EL (cell line): ENCODE results near the gene GUCY1A2.
A peak's percentile ranks its signal among the peaks of the same experiment; 100 is the strongest.

Source experiments
- DNase-seq: peaks from one replicate; pipeline ENCODE4 v3.0.0-alpha.2; 2016

GUCY1A2 gene

GRCh38 chr11:106727256-106727655 is 291.0 kb downstream of the GUCY1A2 start:
- peak; percentile 3 for DNase-seq

DNA sequence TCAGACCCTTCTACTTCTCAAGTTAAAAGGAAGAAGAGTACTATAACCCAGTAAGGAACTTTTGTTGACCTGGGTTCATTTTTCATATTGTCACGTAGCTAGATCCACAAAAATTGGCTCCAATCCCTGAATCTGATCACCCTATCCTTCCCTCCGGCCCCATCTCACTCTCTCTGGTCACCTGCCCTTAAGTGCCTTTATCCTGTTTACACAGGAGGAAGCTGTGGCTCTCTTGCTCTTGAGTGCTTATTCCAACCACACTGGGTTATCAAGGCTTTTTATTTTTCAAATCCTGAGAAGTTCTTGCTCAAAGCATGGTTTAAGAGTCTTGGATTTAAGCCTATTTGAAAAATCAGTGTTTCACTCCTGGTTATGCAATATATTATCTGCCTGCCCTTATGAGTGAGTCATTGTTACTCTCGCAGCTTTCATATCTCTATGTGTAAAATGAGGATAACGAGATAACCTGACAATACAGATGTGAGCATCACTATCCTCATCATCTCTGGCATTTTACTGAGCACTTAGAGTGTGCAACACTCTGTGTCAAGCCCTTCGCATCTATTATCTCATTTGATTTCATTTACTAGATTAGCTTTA is 293.9 kb downstream of the GUCY1A2 start:
- DNase-seq = no peak

DNA sequence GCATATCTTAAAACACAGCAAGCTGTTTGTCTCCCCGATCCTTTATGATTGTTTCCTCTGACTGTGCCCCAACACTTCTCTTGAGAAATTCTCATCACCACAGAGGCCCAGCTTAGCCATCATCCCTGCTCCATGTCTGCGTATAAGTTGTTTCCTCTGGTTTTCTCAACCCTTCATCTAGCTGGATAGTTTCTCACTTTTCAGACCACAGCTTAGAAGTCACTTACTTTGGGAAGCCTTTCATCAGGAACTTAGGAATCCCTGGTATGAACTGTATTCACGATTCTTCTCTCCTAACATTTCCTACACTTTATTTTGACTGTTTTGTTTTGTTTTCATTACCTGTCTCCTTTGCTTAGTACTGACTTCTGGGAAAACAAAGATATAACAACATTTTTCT is 295.2 kb downstream of the GUCY1A2 start:
- DNase-seq = no peak

- DNase-seq = no peak
Observed at GRCh38 chr11:106717222-106717621, 301.1 kb downstream of the GUCY1A2 start.

- no peak for DNase-seq
Observed at GRCh38 chr11:106714199-106714598, 304.1 kb downstream of the GUCY1A2 start.

GRCh38 chr11:106708348-106708747 is 309.9 kb downstream of the GUCY1A2 start:
- DNase-seq = no peak

DNA sequence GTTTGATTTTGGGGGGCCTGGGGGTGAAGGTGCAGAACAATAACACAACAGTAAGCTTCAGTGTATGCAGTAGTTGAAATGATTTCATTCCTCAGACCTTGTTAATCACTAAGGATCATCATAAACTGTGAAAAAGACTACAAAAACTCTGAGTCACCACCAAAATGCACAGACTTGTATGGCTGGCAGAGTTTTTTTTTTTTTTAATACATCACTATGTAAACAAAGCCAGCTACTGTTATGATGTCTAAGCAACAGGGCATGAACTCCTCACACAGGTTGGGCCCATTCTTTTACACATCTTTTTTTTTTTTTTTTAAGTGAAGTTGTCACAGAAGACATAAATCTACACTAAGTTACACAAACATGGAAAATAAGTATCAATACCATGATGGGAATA is 311.9 kb downstream of the GUCY1A2 start:
- peak; percentile 52 for DNase-seq

GRCh38 chr11:106702805-106703204 is 315.5 kb downstream of the GUCY1A2 start:
- no peak for DNase-seq

- DNase-seq = peak; percentile 28
Observed at GRCh38 chr11:106697058-106697457, 321.2 kb downstream of the GUCY1A2 start.

DNA sequence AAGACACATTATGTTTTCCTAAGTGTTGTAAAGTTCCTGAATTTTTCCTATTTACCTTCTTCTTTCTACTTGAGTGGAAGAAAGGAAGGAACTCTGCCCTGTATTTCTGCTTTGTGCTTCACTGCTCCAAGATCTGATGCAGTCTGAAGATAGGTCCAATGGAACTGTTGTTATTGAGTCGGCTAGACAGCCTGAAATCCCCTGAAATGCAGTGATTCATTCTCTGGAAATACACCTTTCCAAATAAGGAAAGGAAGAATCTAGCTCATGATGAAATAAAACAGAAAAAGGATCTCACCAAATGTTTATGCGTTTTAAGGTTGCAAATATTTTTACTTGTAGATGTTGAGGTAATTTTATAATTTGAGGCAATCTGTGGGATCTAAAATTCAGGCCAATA is 322.8 kb downstream of the GUCY1A2 start:
- DNase-seq = peak; percentile 5

GRCh38 chr11:106694501-106694900 is 323.8 kb downstream of the GUCY1A2 start:
- no peak for DNase-seq

DNA sequence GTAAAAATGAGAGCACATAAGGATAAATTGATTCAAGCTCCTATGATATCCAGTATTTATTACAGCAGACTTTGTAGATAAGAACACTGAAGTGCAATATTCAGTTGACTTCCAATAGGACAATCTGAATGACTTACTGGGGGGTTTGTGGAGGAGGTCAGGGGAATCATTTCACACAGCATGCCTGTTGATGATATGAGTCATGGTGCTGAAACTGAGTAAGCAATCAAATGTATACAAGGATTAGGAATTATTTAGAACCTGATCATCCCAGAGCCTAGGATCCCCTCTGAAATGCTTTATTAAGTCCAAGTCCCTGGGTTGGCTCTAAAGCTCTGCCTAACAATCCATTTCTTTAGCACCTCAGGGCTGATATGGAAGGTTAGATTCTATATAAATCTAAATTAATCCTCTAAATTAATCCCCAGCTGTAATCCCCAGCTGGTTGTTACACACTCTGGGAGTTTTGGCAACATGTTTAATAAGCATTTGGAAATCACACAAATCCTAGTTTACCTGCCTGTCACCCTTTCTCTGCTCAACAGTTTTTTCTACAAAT is 326.4 kb downstream of the GUCY1A2 start:
- DNase-seq = peak; percentile 16

DNA sequence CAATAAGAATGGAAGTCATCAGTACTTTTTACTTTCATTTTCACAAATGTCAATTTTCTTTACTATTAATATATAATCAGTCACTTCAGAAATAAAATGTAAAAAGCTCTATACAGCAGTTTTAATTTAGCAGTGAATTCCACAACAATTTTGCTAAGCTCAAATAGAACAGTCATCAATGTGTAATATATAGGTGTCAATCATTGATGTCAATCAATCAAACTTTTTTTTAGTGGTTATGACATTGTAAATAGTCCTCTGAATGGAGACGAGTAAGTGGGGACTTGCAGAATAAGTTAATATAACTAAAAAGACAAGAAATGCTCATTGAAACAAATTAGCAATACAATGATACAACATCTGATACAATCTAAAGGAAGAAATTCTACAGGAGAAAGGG is 327.4 kb downstream of the GUCY1A2 start:
- no peak for DNase-seq

GRCh38 chr11:106684944-106685343 is 333.3 kb downstream of the GUCY1A2 start:
- no peak for DNase-seq

DNA sequence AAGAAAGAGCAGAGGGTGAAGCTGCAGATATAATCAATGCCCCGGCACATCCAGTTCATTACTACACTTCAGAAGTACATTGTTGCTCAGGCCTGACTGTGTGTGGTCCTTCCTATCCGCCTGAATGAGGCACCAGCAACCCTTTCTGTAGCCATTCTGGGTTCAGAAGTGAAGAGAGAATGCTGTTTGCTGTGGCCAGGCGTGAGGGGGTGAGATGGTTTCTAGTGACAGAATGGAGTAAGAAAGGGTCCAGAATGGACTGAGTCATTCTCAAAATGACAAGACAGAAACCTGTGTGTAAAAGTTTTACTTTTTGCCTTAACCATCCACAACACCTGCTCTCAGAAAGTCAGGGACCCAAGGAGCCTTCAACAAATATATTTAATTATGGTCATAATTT is 334.8 kb downstream of the GUCY1A2 start:
- no peak for DNase-seq

DNA sequence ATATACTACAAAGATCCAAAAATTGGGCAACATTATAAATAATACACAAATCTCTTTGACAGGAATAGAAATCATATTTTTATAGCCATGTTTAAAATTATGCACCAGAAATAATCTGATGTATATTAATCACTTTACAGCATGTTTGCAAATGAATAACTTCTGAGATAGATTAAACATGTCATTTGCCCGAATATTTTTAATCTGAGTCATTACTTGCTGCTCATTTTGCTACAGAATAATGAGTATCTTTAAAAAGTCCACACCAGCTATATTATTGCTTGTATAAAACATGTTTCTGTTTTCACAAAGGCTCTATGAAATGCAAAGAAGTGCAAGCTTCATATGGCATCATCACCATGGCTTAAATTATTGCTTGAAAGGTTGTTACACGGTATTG is 336.8 kb downstream of the GUCY1A2 start:
- peak; percentile 12 for DNase-seq

GRCh38 chr11:106679581-106679980 is 338.7 kb downstream of the GUCY1A2 start:
- no peak for DNase-seq

DNA sequence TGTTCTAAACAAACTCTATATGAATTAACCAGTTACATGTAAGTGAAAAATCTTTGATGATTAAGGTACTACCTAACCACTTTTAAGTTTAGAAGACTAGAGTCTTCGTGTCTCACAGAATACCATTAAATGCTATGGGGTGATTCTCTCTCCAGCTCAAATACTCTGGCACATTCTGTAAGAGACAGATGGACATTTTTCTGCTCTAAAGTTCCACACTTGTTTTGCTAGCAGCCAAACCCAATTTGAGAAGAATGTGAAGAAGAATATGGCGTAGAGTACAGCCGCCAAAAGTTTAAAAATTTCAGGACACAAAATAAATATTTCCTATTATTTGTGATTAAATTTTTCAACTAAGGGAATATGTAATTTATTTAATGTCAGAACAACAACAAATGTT is 339.1 kb downstream of the GUCY1A2 start:
- DNase-seq = no peak

GRCh38 chr11:106670069-106670468 is 348.2 kb downstream of the GUCY1A2 start:
- DNase-seq = no peak

- DNase-seq = peak; percentile 55
Observed at GRCh38 chr11:106668147-106668546, 350.1 kb downstream of the GUCY1A2 start.

DNA sequence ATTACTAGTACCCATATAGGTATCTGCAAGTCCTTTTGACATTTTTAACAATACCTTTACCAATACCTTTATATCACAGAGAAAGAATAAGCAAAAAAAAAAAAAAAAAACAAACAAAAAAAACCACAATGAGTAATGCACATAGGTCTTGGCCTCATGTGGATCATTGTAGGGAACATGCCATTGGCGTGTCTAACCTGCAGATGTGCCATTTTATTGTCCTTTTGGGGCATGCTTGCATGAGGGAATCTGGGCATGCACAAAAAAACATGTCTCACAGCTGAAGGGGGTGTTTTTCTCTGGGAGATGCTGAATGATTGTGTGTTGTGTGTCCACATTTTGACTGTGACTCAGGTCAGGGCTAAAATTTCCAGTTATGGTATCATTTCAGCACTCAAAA is 361.6 kb downstream of the GUCY1A2 start:
- DNase-seq = peak; percentile 4

DNA sequence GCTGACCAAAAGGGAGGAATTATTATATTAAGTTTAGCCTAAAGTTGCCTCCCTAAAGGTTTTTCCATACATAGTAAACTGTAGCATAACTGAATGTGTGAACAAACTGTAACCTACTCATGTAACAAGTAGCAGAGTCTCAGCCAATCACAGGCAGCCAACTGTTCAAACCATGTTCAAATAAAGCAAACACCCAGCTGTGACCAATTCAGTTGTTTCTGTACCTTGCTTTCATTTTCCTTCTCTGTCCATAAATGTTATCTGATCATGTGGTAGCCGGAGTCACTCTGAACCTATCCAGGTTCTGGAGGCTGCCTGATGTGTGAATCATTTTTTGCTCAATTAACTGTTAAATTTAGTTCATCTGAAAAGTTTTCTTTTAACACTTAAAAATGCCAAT is 373.5 kb downstream of the GUCY1A2 start:
- DNase-seq = peak; percentile 6

GRCh38 chr11:106642331-106642730 is 375.9 kb downstream of the GUCY1A2 start:
- peak; percentile 17 for DNase-seq

DNA sequence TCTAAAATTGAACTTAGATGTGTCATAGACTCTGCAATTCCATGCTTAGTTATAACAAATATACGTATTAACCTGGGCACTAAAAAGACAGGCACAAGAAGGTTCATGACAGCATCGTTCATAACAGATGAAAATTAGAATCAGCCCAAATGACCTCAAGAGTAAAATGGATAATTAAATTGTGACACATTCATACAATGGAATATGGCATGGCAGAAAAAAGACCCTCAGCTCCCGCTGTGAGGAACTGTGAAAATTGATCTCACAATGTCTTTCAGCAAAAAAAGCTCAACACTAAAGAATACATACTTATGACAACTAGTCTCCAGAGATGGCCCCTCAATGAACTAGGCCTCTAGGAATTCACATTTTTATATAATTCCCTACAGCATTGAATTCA is 386.0 kb downstream of the GUCY1A2 start:
- no peak for DNase-seq

DNA sequence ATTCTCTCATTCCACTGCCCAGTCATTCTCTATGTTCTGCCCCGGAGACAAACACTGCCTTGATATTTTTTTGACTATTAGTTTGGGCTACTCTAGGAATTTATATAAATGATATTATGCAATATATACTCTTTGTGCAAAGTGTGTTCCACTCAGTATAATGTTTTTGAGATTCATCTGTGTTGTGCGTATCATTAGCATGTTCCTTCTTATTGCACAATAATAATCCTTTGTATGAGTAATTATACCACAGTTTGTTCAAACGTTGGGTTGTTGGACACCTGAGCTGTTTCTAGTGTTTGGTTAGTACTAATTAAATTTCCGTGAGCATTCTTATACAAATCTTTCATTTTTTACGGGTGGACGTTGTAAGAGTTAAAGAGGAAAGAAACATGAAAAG is 390.6 kb downstream of the GUCY1A2 start:
- DNase-seq = no peak
